ENCODE data around the gene HES4.

HES4 gene

DNA sequence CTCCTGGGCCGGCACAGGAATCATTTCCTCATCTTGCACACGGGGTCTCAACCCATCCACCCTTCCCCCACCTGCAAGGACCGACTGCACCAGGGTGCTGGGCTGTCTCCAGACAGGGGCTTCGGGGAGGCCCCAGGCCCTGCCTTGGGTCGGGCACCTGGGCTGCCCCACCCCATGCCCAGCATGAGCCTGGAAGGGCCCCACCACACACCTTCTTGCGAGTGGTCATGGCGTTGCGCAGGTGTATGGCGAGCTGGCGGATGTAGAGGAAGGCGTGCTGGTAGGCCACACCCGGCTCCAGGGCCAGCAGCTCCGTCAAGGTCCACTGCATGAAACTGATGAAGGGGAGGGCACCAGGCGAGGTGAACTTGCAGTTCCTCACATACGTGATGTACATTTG is 47.7 kb downstream of the HES4 start:
- Histone ChIP-seq H3K4me2 (ENCODE audit: low read depth, low read length) (no peak overlapping the region), H4K20me1 (ENCODE audit: insufficient read depth, low read length) (no peaks in the 10 kb centered on the region), H3K9me2 (replicated peaks; ENCODE audit: insufficient read depth, low read length) (no peaks in the 10 kb centered on the region), H2AFZ (ENCODE audit: low read length) (no peak overlapping the region), H3K9me3 (replicated peaks; ENCODE audit: insufficient read depth, low read length) (no peaks in the 10 kb centered on the region), H3K79me2 (ENCODE audit: low read length) (peaks cover 19% of the 10 kb centered on the region), H3K27me3 (replicated peaks; ENCODE audit: insufficient read depth, low read length) (no peaks in the 10 kb centered on the region), H3K9ac (ENCODE audit: low read length) (no peak overlapping the region), H3K27ac (ENCODE audit: low read length) (no peak overlapping the region), H3K4me3 (ENCODE audit: low read length) (no peak overlapping the region), H3K36me3 (replicated peaks; ENCODE audit: insufficient read depth, low read length) (peaks cover 7% of the 10 kb centered on the region), H3K4me1 (ENCODE audit: low read length) (no peaks in the 10 kb centered on the region), H3F3A (ENCODE audit: insufficient read depth, low read length) (no peaks in the 10 kb centered on the region)
- DNase-seq: no peak
- TF ChIP-seq, protein P1, sequence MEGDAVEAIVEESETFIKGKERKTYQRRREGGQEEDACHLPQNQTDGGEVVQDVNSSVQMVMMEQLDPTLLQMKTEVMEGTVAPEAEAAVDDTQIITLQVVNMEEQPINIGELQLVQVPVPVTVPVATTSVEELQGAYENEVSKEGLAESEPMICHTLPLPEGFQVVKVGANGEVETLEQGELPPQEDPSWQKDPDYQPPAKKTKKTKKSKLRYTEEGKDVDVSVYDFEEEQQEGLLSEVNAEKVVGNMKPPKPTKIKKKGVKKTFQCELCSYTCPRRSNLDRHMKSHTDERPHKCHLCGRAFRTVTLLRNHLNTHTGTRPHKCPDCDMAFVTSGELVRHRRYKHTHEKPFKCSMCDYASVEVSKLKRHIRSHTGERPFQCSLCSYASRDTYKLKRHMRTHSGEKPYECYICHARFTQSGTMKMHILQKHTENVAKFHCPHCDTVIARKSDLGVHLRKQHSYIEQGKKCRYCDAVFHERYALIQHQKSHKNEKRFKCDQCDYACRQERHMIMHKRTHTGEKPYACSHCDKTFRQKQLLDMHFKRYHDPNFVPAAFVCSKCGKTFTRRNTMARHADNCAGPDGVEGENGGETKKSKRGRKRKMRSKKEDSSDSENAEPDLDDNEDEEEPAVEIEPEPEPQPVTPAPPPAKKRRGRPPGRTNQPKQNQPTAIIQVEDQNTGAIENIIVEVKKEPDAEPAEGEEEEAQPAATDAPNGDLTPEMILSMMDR (IDR thresholded peaks at IDR 0.05; ENCODE audit: low read length): no peak
- no peak for TF ChIP-seq EZH2 (optimal IDR thresholded peaks at IDR 0.05; ENCODE audit: low read depth, low read length)
- no peak for TF ChIP-seq EZH2phosphoT487 (IDR thresholded peaks at IDR 0.05; ENCODE audit: low read length)

DNA sequence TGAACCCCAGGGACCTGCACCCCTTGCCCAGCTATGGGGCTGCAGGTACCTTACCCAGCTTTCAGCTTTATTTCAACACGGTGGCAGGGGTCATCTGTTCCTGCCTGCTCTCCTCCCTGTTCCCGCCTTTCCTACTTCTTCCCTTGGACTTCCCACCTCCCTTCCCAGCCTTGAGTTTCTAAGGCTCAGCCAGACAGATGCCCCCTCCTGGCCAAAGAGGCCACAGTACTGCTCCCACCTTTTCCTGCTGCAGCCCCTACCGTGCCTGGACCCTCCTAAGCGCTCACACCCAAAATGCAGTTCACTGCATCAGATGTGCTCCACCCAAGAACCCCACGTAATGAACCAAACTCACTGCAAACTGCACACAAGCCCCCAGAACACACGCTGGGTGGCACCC is 48.5 kb downstream of the HES4 start:
- H3K36me3 ChIP-seq (replicated peaks; ENCODE audit: insufficient read depth, low read length): peaks cover 7% of the 10 kb centered on the region
- no peak overlapping the region for H3K9ac ChIP-seq (ENCODE audit: low read length)
- no peaks in the 10 kb centered on the region for H3K9me3 ChIP-seq (replicated peaks; ENCODE audit: insufficient read depth, low read length)
- H3F3A ChIP-seq (ENCODE audit: insufficient read depth, low read length): no peaks in the 10 kb centered on the region
- H3K4me3 ChIP-seq (ENCODE audit: low read length): no peak overlapping the region
- peaks cover 11% of the 10 kb centered on the region for H3K79me2 ChIP-seq (ENCODE audit: low read length)
- H3K27me3 ChIP-seq (replicated peaks; ENCODE audit: insufficient read depth, low read length): no peaks in the 10 kb centered on the region
- H3K4me1 ChIP-seq (ENCODE audit: low read length): no peaks in the 10 kb centered on the region
- no peak overlapping the region for H2AFZ ChIP-seq (ENCODE audit: low read length)
- TF ChIP-seq EZH2phosphoT487 (IDR thresholded peaks at IDR 0.05; ENCODE audit: low read length): no peak
- TF ChIP-seq, protein P1 (IDR thresholded peaks at IDR 0.05; ENCODE audit: low read length): no peak
- no peak for TF ChIP-seq EZH2 (optimal IDR thresholded peaks at IDR 0.05; ENCODE audit: low read depth, low read length)
- no peak for DNase-seq
- no peak overlapping the region for H3K27ac ChIP-seq (ENCODE audit: low read length)
- H3K9me2 ChIP-seq (replicated peaks; ENCODE audit: insufficient read depth, low read length): no peaks in the 10 kb centered on the region
- H4K20me1 ChIP-seq (ENCODE audit: insufficient read depth, low read length): no peaks in the 10 kb centered on the region
- H3K4me2 ChIP-seq (ENCODE audit: low read depth, low read length): no peak overlapping the region

DNA sequence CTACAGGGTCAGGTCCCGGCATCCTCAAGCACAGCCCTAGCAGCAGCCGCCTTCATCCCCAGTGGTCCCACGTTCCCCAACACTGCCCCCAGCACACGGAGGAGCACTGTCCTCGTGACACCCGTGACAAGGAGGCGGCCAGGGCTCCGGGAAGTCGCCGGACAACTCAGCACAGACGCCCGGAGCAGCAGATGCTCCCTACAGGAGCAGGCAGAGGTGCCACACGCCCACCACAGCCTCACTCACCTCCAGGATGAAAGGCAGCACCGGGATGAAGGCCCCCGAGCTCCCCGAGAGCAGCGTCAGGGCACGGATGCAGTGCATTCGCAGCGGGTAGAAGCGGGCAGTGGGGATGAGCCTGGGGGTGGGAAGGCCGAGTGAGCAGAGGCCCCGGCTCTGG is 49.0 kb downstream of the HES4 start:
- Histone ChIP-seq H3K4me3 (ENCODE audit: low read length) (no peak overlapping the region), H3K4me1 (ENCODE audit: low read length) (0 out of 2 replicates have a peak, but pooled peaks cover under 1% of the 10 kb centered on the region), H3K9me2 (replicated peaks; ENCODE audit: insufficient read depth, low read length) (no peaks in the 10 kb centered on the region), H3K27me3 (replicated peaks; ENCODE audit: insufficient read depth, low read length) (no peaks in the 10 kb centered on the region), H3K9ac (ENCODE audit: low read length) (no peak overlapping the region), H2AFZ (ENCODE audit: low read length) (no peak overlapping the region), H3K36me3 (replicated peaks; ENCODE audit: insufficient read depth, low read length) (peaks cover 7% of the 10 kb centered on the region), H3F3A (ENCODE audit: insufficient read depth, low read length) (no peaks in the 10 kb centered on the region), H3K27ac (ENCODE audit: low read length) (no peak overlapping the region), H4K20me1 (ENCODE audit: insufficient read depth, low read length) (no peaks in the 10 kb centered on the region), H3K4me2 (ENCODE audit: low read depth, low read length) (no peak overlapping the region), H3K79me2 (ENCODE audit: low read length) (peaks cover 9% of the 10 kb centered on the region), H3K9me3 (replicated peaks; ENCODE audit: insufficient read depth, low read length) (no peaks in the 10 kb centered on the region)
- DNase-seq: no peak
- TF ChIP-seq, protein P1 (IDR thresholded peaks at IDR 0.05; ENCODE audit: low read length): no peak
- TF ChIP-seq EZH2phosphoT487 (IDR thresholded peaks at IDR 0.05; ENCODE audit: low read length) (no peak), EZH2 (optimal IDR thresholded peaks at IDR 0.05; ENCODE audit: low read depth, low read length) (no peak)

Measured in MM.1S (cell line).